Naive thymus-derived CD8-positive, alpha-beta T cell (primary cell): ENCODE results near the gene IRF7. TPM values are rescaled to one million over a fixed set of nuclear protein-coding genes. Genes with fewer than 3 reads are reported as not detected.

Experiments
- microRNA-seq: library from miRNA; unstranded; fragments of <30 nt; microRNA quantifications from one replicate; pipeline ENCODE4 v1.2.0, GENCODE V29; 2022; ENCODE audit warnings: borderline microRNAs expressed
- polyA plus RNA-seq, 3 donors: library from polyadenylated mRNA; unstranded; fragments of 300-500 nt; fragmentation: Illumina TruSeq; gene quantifications; one replicate each; pipeline ENCODE4 v1.2.3, GENCODE V29; 2021
- total RNA-seq, 8 experiments: library from RNA in 2 of 8; stranded (reverse) in 2 of 8; gene quantifications; one replicate each; pipeline ENCODE4 v1.2.3 and lab custom pipeline; 2021 to 2026

The IRF7 gene
- total and polyA plus RNA-seq, 5 experiments from 2014 or later: 19.8 to 55.2 (median 38.6) TPM

Small RNA genes within 50 kb of the gene (microRNA-seq; reads per million reads assigned to microRNA genes)
- gene MIR210: 65.4 reads per million, percentile 58 among the genes with 10 or more reads in this experiment

Other genes starting within 250 kb of the IRF7 start
- under 1 TPM; 0.16 to 0.39 TPM for gene B4GALNT4, start 246.5 kb downstream of the IRF7 start, total RNA-seq
- gene B4GALNT4, start 246.5 kb downstream of the IRF7 start, polyA plus RNA-seq: 1 to 10 TPM in 1 of 3 donors, not detected in 2; 1.3 TPM
- under 1 TPM; 0.16 to 0.29 TPM for gene PKP3, start 221.7 kb downstream of the IRF7 start, total RNA-seq
- gene PKP3, start 221.7 kb downstream of the IRF7 start, polyA plus RNA-seq: under 1 TPM in 2 of 3 donors, not detected in 1; 0.15 to 0.47 TPM
- 100 to 1,000 TPM; 332 to 337 TPM for gene SIGIRR, start 201.0 kb downstream of the IRF7 start, total RNA-seq
- gene SIGIRR, start 201.0 kb downstream of the IRF7 start, polyA plus RNA-seq: 100 to 1,000 TPM; 195 to 233 (median 206) TPM
- gene ANO9, start 173.9 kb downstream of the IRF7 start, total RNA-seq: 10 to 100 TPM; 70.1 to 78.6 TPM
- 1 to 10 TPM; 4.8 to 8.6 (median 7.3) TPM for gene ANO9, start 173.9 kb downstream of the IRF7 start, polyA plus RNA-seq
- 10 to 100 TPM; 25.9 to 30.2 TPM for gene PTDSS2, start 165.7 kb downstream of the IRF7 start, total RNA-seq
- gene PTDSS2, start 165.7 kb downstream of the IRF7 start, polyA plus RNA-seq: 10 to 100 TPM in 2 of 3 donors, 1 to 10 TPM in 1; 9.0 to 13.0 (median 11.6) TPM
- gene RNH1, start 108.7 kb downstream of the IRF7 start, total RNA-seq: 100 to 1,000 TPM; 102 to 107 TPM
- gene RNH1, start 108.7 kb downstream of the IRF7 start, polyA plus RNA-seq: 100 to 1,000 TPM; 152 to 198 (median 170) TPM
- 10 to 100 TPM; 36.2 to 40.7 TPM for gene HRAS, start 80.4 kb downstream of the IRF7 start, total RNA-seq
- gene HRAS, start 80.4 kb downstream of the IRF7 start, polyA plus RNA-seq: 10 to 100 TPM in 2 of 3 donors, 1 to 10 TPM in 1; 8.6 to 26.7 (median 15.3) TPM
- gene LRRC56, start 78.4 kb downstream of the IRF7 start, total RNA-seq: 1 to 10 TPM; 4.4 to 5.2 TPM
- gene LRRC56, start 78.4 kb downstream of the IRF7 start, polyA plus RNA-seq: 1 to 10 TPM in 1 of 3 donors, under 1 TPM in 2; 0.32 to 1.1 (median 0.44) TPM
- 1 to 10 TPM; 6.5 to 7.2 TPM for gene LMNTD2, start 55.2 kb downstream of the IRF7 start, total RNA-seq
- 1 to 10 TPM in 1 of 3 donors, under 1 TPM in 2; 0.96 to 1.9 (median 0.99) TPM for gene LMNTD2, start 55.2 kb downstream of the IRF7 start, polyA plus RNA-seq
- 10 to 100 TPM; 33.7 to 37.6 TPM for gene RASSF7, start 55.0 kb downstream of the IRF7 start, total RNA-seq
- gene RASSF7, start 55.0 kb downstream of the IRF7 start, polyA plus RNA-seq: 10 to 100 TPM; 22.5 to 32.3 (median 24.2) TPM
- 10 to 100 TPM; 48.9 to 54.7 TPM for gene PHRF1, start 39.5 kb downstream of the IRF7 start, total RNA-seq
- 10 to 100 TPM in 1 of 3 donors, 1 to 10 TPM in 2; 3.5 to 19.8 (median 6.7) TPM for gene PHRF1, start 39.5 kb downstream of the IRF7 start, polyA plus RNA-seq
- not detected for gene CDHR5, start 9.0 kb upstream of the IRF7 start, total RNA-seq
- not detected for gene CDHR5, start 9.0 kb upstream of the IRF7 start, polyA plus RNA-seq
- gene SCT, start 11.2 kb upstream of the IRF7 start, total RNA-seq: not detected
- not detected for gene SCT, start 11.2 kb upstream of the IRF7 start, polyA plus RNA-seq
- 1 to 10 TPM; 1.2 to 1.4 TPM for gene DRD4, start 21.3 kb upstream of the IRF7 start, total RNA-seq
- not detected for gene DRD4, start 21.3 kb upstream of the IRF7 start, polyA plus RNA-seq
- gene DEAF1, start 79.3 kb upstream of the IRF7 start, total RNA-seq: 10 to 100 TPM; 46.5 to 51.0 TPM
- 10 to 100 TPM; 27.0 to 58.2 (median 27.9) TPM for gene DEAF1, start 79.3 kb upstream of the IRF7 start, polyA plus RNA-seq
- 10 to 100 TPM; 46.0 to 49.2 TPM for gene TMEM80, start 79.9 kb upstream of the IRF7 start, total RNA-seq
- gene TMEM80, start 79.9 kb upstream of the IRF7 start, polyA plus RNA-seq: 10 to 100 TPM; 22.2 to 44.6 (median 32.4) TPM
- gene EPS8L2, start 90.3 kb upstream of the IRF7 start, total RNA-seq: 1 to 10 TPM; 8.2 to 9.7 TPM
- gene EPS8L2, start 90.3 kb upstream of the IRF7 start, polyA plus RNA-seq: 10 to 100 TPM in 2 of 3 donors, 1 to 10 TPM in 1; 9.6 to 20.4 (median 14.8) TPM
- gene TALDO1, start 131.5 kb upstream of the IRF7 start, total RNA-seq: 100 to 1,000 TPM; 120 to 124 TPM
- gene TALDO1, start 131.5 kb upstream of the IRF7 start, polyA plus RNA-seq: 100 to 1,000 TPM; 160 to 173 (median 166) TPM
- 10 to 100 TPM; 57.0 to 65.6 TPM for gene GATD1, start 161.5 kb upstream of the IRF7 start, total RNA-seq
- gene GATD1, start 161.5 kb upstream of the IRF7 start, polyA plus RNA-seq: 10 to 100 TPM in 2 of 3 donors, 1 to 10 TPM in 1; 7.2 to 20.7 (median 12.8) TPM
- gene CEND1, start 174.1 kb upstream of the IRF7 start, total RNA-seq: not detected
- gene CEND1, start 174.1 kb upstream of the IRF7 start, polyA plus RNA-seq: not detected
- 10 to 100 TPM; 18.1 to 19.2 TPM for gene SLC25A22, start 182.3 kb upstream of the IRF7 start, total RNA-seq
- gene SLC25A22, start 182.3 kb upstream of the IRF7 start, polyA plus RNA-seq: 10 to 100 TPM in 1 of 3 donors, 1 to 10 TPM in 2; 6.4 to 16.4 (median 6.5) TPM
- 10 to 100 TPM; 37.7 to 40.7 TPM for gene PIDD1, start 189.3 kb upstream of the IRF7 start, total RNA-seq
- gene PIDD1, start 189.3 kb upstream of the IRF7 start, polyA plus RNA-seq: 1 to 10 TPM; 2.5 to 6.6 (median 4.1) TPM
- 1,000 to 10,000 TPM; 5,498 to 5,522 TPM for gene RPLP2, start 194.0 kb upstream of the IRF7 start, total RNA-seq
- gene RPLP2, start 194.0 kb upstream of the IRF7 start, polyA plus RNA-seq: 1,000 to 10,000 TPM; 4,080 to 5,338 (median 4,376) TPM
- gene PNPLA2, start 203.0 kb upstream of the IRF7 start, total RNA-seq: 100 to 1,000 TPM; 248 to 251 TPM
- 10 to 100 TPM; 20.5 to 42.7 (median 31.5) TPM for gene PNPLA2, start 203.0 kb upstream of the IRF7 start, polyA plus RNA-seq
- under 1 TPM; 0.60 to 0.85 TPM for gene CRACR2B, start 212.0 kb upstream of the IRF7 start, total RNA-seq
- under 1 TPM in 1 of 3 donors, not detected in 2; 0.18 TPM for gene CRACR2B, start 212.0 kb upstream of the IRF7 start, polyA plus RNA-seq
- 10 to 100 TPM; 20.8 to 24.3 TPM for gene CD151, start 217.0 kb upstream of the IRF7 start, total RNA-seq
- gene CD151, start 217.0 kb upstream of the IRF7 start, polyA plus RNA-seq: 10 to 100 TPM in 2 of 3 donors, 1 to 10 TPM in 1; 9.4 to 11.2 (median 10.2) TPM
- 10 to 100 TPM; 50.3 to 50.6 TPM for gene POLR2L, start 226.6 kb upstream of the IRF7 start, total RNA-seq
- gene POLR2L, start 226.6 kb upstream of the IRF7 start, polyA plus RNA-seq: 100 to 1,000 TPM in 1 of 3 donors, 10 to 100 TPM in 2; 96.5 to 102 (median 99.7) TPM
- 1 to 10 TPM; 6.0 to 8.9 TPM for gene TSPAN4, start 226.9 kb upstream of the IRF7 start, total RNA-seq
- gene TSPAN4, start 226.9 kb upstream of the IRF7 start, polyA plus RNA-seq: 10 to 100 TPM in 1 of 3 donors, 1 to 10 TPM in 2; 7.2 to 12.8 (median 8.3) TPM